ENCODE results near the gene THOP1. TPM values are rescaled to one million over a fixed set of nuclear protein-coding genes. Genes with fewer than 3 reads are reported as not detected.

Gene THOP1
- total and polyA plus RNA-seq, 2 donors from 2014 or later: 36.8 to 42.9 TPM

DNA sequence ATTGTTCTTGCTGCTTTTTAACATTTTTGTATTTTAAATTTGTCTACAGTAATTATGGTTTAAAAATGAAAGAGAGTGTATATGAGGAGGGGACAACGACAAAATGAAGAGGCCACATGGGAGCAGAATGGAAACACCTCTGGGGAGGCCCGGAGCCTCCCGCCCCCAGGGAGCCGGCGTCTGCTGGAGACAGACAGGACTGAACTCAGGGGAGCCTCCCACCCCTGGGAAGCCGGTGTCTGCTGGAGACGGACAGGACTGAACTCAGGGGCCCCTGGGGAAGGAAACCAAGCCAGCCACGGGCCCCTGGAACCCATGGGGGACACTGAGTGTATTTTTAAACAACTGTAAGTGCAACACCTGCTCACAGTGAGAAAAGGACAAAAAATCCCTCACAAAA is 28.8 kb upstream of the THOP1 start:
- Histone ChIP-seq H3K27me3 (ENCODE audit: control insufficient read depth, insufficient read depth, low read length) (no peaks in the 10 kb centered on the region), H3K4me3 (ENCODE audit: low read length in 3 of 3) (no peak overlapping the region), H3K27ac (ENCODE audit: low read depth in 2 of 2, low read length in 2 of 2) (no peak overlapping the region), H3K9ac (ENCODE audit: low read length in 3 of 3) (no peak overlapping the region), H3K4me1 (ENCODE audit: control insufficient read depth in 2 of 3, insufficient read depth in 2 of 3, low read depth in 1 of 3, low read length in 3 of 3) (no peaks in the 10 kb centered on the region), H3K9me3 (ENCODE audit: control insufficient read depth in 2 of 3, insufficient read depth in 1 of 3, low read length in 3 of 3) (no peaks in the 10 kb centered on the region), H3K36me3 (ENCODE audit: control insufficient read depth in 2 of 3, insufficient read depth in 3 of 3, low read length in 3 of 3) (peaks cover 0 to 13% (median 7%) of the 10 kb centered on the region in 3 donors)
- FAIRE-seq (no peak), DNase-seq (no peak)
- intact Hi-C loops (cut with DNase I): no loop called here
- TF ChIP-seq, protein P1, sequence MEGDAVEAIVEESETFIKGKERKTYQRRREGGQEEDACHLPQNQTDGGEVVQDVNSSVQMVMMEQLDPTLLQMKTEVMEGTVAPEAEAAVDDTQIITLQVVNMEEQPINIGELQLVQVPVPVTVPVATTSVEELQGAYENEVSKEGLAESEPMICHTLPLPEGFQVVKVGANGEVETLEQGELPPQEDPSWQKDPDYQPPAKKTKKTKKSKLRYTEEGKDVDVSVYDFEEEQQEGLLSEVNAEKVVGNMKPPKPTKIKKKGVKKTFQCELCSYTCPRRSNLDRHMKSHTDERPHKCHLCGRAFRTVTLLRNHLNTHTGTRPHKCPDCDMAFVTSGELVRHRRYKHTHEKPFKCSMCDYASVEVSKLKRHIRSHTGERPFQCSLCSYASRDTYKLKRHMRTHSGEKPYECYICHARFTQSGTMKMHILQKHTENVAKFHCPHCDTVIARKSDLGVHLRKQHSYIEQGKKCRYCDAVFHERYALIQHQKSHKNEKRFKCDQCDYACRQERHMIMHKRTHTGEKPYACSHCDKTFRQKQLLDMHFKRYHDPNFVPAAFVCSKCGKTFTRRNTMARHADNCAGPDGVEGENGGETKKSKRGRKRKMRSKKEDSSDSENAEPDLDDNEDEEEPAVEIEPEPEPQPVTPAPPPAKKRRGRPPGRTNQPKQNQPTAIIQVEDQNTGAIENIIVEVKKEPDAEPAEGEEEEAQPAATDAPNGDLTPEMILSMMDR (IDR thresholded peaks at IDR 0.05; ENCODE audit: borderline replicate concordance, extremely low read depth, insufficient read depth): no peak

GRCh38 chr19:2756921-2757881 is 28.1 kb upstream of the THOP1 start:
- FAIRE-seq: no peak
- Histone ChIP-seq H3K27me3 (ENCODE audit: control insufficient read depth, insufficient read depth, low read length) (no peaks in the 10 kb centered on the region), H3K27ac (ENCODE audit: low read depth in 2 of 2, low read length in 2 of 2) (no peak overlapping the region), H3K36me3 (ENCODE audit: control insufficient read depth in 2 of 3, insufficient read depth in 3 of 3, low read length in 3 of 3) (peaks cover 0 to 13% (median 9%) of the 10 kb centered on the region in 3 donors), H3K4me1 (ENCODE audit: control insufficient read depth in 2 of 3, insufficient read depth in 2 of 3, low read depth in 1 of 3, low read length in 3 of 3) (no peaks in the 10 kb centered on the region), H3K9ac (ENCODE audit: low read length in 3 of 3) (no peak overlapping the region), H3K4me3 (ENCODE audit: low read length in 3 of 3) (no peak overlapping the region), H3K9me3 (ENCODE audit: control insufficient read depth in 2 of 3, insufficient read depth in 1 of 3, low read length in 3 of 3) (no peaks in the 10 kb centered on the region)
- TF ChIP-seq, protein P1 (IDR thresholded peaks at IDR 0.05; ENCODE audit: borderline replicate concordance, extremely low read depth, insufficient read depth): no peak
- intact Hi-C loops (cut with DNase I): no loop called here
- DNase-seq: no peak

- DNase-seq (no peak), FAIRE-seq (no peak)
- Histone ChIP-seq H3K36me3 (ENCODE audit: control insufficient read depth in 2 of 3, insufficient read depth in 3 of 3, low read length in 3 of 3) (peaks cover 0 to 15% (median 12%) of the 10 kb centered on the region in 3 donors), H3K27me3 (ENCODE audit: control insufficient read depth, insufficient read depth, low read length) (no peaks in the 10 kb centered on the region), H3K4me3 (ENCODE audit: low read length in 3 of 3) (no peak overlapping the region), H3K27ac (ENCODE audit: low read depth in 2 of 2, low read length in 2 of 2) (no peak overlapping the region), H3K9me3 (ENCODE audit: control insufficient read depth in 2 of 3, insufficient read depth in 1 of 3, low read length in 3 of 3) (no peaks in the 10 kb centered on the region), H3K9ac (ENCODE audit: low read length in 3 of 3) (no peak overlapping the region), H3K4me1 (ENCODE audit: control insufficient read depth in 2 of 3, insufficient read depth in 2 of 3, low read depth in 1 of 3, low read length in 3 of 3) (no peaks in the 10 kb centered on the region)
- TF ChIP-seq, protein P1 (IDR thresholded peaks at IDR 0.05; ENCODE audit: borderline replicate concordance, extremely low read depth, insufficient read depth): no peak
- intact Hi-C loops (cut with DNase I): no loop called here
Observed at GRCh38 chr19:2758601-2759313, 26.5 kb upstream of the THOP1 start.
